Right lobe of liver (tissue), 4 donors: ENCODE data around the gene TOR4A.

Experiments
- POLR2A ChIP-seq: fragments of 450-650 bp; IDR thresholded peaks from one replicate; pipeline ENCODE4 v1.6.1; 2017; ENCODE audit warnings: antibody characterized with exemption, mild to moderate bottlenecking
- TF ChIP-seq, protein P1 (sequence below), 4 donors: fragments of 200-600 bp in 3 of 4; fragments of 450-650 bp in 1 of 4; IDR thresholded peaks; one replicate each; pipeline versions ENCODE4 v1.5.1 to v1.8.0; 2016 to 2022; ENCODE audit warnings: antibody characterized with exemption in 4 of 4, mild to moderate bottlenecking in 2 of 4
- donor health status: DM: no; HTN: no; CAD: no.
- donor health status: DM: no; HTN: no; CAD: no.
- donor health status: DM: no; HTN: yes; CAD: no.

- TF ChIP-seq, protein P1, sequence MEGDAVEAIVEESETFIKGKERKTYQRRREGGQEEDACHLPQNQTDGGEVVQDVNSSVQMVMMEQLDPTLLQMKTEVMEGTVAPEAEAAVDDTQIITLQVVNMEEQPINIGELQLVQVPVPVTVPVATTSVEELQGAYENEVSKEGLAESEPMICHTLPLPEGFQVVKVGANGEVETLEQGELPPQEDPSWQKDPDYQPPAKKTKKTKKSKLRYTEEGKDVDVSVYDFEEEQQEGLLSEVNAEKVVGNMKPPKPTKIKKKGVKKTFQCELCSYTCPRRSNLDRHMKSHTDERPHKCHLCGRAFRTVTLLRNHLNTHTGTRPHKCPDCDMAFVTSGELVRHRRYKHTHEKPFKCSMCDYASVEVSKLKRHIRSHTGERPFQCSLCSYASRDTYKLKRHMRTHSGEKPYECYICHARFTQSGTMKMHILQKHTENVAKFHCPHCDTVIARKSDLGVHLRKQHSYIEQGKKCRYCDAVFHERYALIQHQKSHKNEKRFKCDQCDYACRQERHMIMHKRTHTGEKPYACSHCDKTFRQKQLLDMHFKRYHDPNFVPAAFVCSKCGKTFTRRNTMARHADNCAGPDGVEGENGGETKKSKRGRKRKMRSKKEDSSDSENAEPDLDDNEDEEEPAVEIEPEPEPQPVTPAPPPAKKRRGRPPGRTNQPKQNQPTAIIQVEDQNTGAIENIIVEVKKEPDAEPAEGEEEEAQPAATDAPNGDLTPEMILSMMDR (IDR thresholded peaks at IDR 0.05) = no peak
- TF ChIP-seq POLR2A = no peak
Measured at GRCh38 chr9:137272241-137273094, 5.1 kb upstream of the TOR4A start.
